ENCODE results near the gene BBX. TPM values are rescaled to one million over a fixed set of nuclear protein-coding genes. Genes with fewer than 3 reads are reported as not detected.

The BBX gene
- total RNA-seq, 1 experiment from 2014 or later = 45.0 TPM

DNA sequence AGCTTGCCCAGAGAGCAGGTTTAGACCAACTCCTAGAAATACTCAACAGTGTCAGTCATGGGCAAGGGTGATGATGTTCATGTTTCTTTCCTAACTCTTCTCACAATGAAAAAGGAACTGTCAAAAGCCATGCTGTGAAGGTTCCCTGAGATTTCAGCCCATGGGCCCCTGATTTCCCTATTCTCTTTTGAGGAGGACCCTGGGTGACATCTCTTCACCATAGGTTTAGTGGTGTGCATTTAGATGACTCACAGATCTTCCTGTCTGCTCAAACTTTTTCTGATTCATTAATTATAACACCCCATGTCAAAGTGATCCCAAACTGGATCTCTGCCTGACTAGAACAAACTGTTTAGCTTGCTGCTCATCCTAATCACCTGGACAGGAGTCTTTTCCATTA lies 108.0 kb downstream of the BBX start (continued):
- no peak for TF ChIP-seq GRHL2 (CRISPR knock-in tag; IDR thresholded peaks at IDR 0.05; ENCODE audit: insufficient replicate concordance, severe bottlenecking)
- TF ChIP-seq SP1 (CRISPR knock-in tag; conservative IDR thresholded peaks at IDR 0.05) = no peak
- no peak for TF ChIP-seq TP53 (CRISPR knock-in tag; IDR thresholded peaks at IDR 0.05)
- no peak for TF ChIP-seq TCF7 (CRISPR knock-in tag; IDR thresholded peaks at IDR 0.05; ENCODE audit: low read depth)
- no peak for TF ChIP-seq GTF2I (CRISPR knock-in tag; conservative IDR thresholded peaks at IDR 0.05)
- no peak for TF ChIP-seq FOXP1 (CRISPR knock-in tag; IDR thresholded peaks at IDR 0.05; ENCODE audit: borderline replicate concordance)

DNA sequence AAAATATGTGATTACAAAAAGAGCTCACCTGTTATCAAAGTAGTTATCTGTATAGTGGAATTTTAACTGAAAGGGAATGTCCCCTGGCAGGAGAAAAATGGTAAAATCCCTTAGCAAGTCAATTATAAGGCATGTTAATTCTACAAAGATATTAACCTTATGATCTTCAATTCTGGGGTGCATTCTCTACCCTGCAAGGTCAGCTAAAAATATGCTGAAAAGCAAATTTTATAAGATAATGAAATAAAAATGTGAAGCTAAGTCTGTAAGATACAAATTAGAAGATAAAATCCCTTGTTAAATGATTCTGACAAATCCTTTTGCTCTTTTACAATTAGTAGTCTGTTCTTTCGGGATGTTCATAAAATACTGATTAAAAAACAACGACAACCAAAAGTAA lies 109.8 kb downstream of the BBX start:
- Mint-ChIP-seq H3K4me3 (no peak overlapping the region), H3K27me3 (ENCODE audit: low read depth) (no peaks in the 10 kb centered on the region), H3K4me1 (peaks cover 34% of the 10 kb centered on the region), H3K36me3 (no peaks in the 10 kb centered on the region), H3K9me3 (no peaks in the 10 kb centered on the region), H3K27ac (no peak overlapping the region)
- ATAC-seq (no peak), DNase-seq (ENCODE audit: low spot score) (no peak)
- ChIA-PET POLR2A (no interaction called here), CTCF (interaction anchor here (1.0 to 1.2 kb wide), 2 partner anchors 11 to 28 kb away, joined by 3 read pairs; no protein-coding TSS in a partner anchor)
- TF ChIP-seq JUN (CRISPR knock-in tag; IDR thresholded peaks at IDR 0.05) = no peak
- no peak for TF ChIP-seq TEAD1 (CRISPR knock-in tag; IDR thresholded peaks at IDR 0.05)
- TF ChIP-seq SMAD4 (CRISPR knock-in tag; IDR thresholded peaks at IDR 0.05) = no peak
- TF ChIP-seq, protein P1, sequence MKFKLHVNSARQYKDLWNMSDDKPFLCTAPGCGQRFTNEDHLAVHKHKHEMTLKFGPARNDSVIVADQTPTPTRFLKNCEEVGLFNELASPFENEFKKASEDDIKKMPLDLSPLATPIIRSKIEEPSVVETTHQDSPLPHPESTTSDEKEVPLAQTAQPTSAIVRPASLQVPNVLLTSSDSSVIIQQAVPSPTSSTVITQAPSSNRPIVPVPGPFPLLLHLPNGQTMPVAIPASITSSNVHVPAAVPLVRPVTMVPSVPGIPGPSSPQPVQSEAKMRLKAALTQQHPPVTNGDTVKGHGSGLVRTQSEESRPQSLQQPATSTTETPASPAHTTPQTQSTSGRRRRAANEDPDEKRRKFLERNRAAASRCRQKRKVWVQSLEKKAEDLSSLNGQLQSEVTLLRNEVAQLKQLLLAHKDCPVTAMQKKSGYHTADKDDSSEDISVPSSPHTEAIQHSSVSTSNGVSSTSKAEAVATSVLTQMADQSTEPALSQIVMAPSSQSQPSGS (CRISPR knock-in tag; IDR thresholded peaks at IDR 0.05; ENCODE audit: borderline replicate concordance, low read depth) = no peak
- TF ChIP-seq, protein P2, sequence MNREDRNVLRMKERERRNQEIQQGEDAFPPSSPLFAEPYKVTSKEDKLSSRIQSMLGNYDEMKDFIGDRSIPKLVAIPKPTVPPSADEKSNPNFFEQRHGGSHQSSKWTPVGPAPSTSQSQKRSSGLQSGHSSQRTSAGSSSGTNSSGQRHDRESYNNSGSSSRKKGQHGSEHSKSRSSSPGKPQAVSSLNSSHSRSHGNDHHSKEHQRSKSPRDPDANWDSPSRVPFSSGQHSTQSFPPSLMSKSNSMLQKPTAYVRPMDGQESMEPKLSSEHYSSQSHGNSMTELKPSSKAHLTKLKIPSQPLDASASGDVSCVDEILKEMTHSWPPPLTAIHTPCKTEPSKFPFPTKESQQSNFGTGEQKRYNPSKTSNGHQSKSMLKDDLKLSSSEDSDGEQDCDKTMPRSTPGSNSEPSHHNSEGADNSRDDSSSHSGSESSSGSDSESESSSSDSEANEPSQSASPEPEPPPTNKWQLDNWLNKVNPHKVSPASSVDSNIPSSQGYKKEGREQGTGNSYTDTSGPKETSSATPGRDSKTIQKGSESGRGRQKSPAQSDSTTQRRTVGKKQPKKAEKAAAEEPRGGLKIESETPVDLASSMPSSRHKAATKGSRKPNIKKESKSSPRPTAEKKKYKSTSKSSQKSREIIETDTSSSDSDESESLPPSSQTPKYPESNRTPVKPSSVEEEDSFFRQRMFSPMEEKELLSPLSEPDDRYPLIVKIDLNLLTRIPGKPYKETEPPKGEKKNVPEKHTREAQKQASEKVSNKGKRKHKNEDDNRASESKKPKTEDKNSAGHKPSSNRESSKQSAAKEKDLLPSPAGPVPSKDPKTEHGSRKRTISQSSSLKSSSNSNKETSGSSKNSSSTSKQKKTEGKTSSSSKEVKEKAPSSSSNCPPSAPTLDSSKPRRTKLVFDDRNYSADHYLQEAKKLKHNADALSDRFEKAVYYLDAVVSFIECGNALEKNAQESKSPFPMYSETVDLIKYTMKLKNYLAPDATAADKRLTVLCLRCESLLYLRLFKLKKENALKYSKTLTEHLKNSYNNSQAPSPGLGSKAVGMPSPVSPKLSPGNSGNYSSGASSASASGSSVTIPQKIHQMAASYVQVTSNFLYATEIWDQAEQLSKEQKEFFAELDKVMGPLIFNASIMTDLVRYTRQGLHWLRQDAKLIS (CRISPR knock-in tag; IDR thresholded peaks at IDR 0.05; ENCODE audit: borderline replicate concordance) = no peak
- TF ChIP-seq, protein P3, sequence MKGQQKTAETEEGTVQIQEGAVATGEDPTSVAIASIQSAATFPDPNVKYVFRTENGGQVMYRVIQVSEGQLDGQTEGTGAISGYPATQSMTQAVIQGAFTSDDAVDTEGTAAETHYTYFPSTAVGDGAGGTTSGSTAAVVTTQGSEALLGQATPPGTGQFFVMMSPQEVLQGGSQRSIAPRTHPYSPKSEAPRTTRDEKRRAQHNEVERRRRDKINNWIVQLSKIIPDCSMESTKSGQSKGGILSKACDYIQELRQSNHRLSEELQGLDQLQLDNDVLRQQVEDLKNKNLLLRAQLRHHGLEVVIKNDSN (CRISPR knock-in tag; IDR thresholded peaks at IDR 0.05) = no peak
- TF ChIP-seq, protein P4, sequence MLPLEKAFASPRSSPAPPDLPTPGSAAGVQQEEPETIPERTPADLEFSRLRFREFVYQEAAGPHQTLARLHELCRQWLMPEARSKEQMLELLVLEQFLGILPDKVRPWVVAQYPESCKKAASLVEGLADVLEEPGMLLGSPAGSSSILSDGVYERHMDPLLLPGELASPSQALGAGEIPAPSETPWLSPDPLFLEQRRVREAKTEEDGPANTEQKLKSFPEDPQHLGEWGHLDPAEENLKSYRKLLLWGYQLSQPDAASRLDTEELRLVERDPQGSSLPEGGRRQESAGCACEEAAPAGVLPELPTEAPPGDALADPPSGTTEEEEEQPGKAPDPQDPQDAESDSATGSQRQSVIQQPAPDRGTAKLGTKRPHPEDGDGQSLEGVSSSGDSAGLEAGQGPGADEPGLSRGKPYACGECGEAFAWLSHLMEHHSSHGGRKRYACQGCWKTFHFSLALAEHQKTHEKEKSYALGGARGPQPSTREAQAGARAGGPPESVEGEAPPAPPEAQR (CRISPR knock-in tag; IDR thresholded peaks at IDR 0.05) = no peak
- TF ChIP-seq, protein P5, sequence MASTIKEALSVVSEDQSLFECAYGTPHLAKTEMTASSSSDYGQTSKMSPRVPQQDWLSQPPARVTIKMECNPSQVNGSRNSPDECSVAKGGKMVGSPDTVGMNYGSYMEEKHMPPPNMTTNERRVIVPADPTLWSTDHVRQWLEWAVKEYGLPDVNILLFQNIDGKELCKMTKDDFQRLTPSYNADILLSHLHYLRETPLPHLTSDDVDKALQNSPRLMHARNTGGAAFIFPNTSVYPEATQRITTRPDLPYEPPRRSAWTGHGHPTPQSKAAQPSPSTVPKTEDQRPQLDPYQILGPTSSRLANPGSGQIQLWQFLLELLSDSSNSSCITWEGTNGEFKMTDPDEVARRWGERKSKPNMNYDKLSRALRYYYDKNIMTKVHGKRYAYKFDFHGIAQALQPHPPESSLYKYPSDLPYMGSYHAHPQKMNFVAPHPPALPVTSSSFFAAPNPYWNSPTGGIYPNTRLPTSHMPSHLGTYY (CRISPR knock-in tag; IDR thresholded peaks at IDR 0.05) = no peak
- no peak for TF ChIP-seq ZNF219 (CRISPR knock-in tag; IDR thresholded peaks at IDR 0.05; ENCODE audit: borderline replicate concordance)
- TF ChIP-seq TEAD4 (CRISPR knock-in tag; IDR thresholded peaks at IDR 0.05) = no peak
- TF ChIP-seq, protein P6, sequence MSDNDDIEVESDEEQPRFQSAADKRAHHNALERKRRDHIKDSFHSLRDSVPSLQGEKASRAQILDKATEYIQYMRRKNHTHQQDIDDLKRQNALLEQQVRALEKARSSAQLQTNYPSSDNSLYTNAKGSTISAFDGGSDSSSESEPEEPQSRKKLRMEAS (CRISPR knock-in tag; IDR thresholded peaks at IDR 0.05) = no peak
- TF ChIP-seq NFE2L1 (CRISPR knock-in tag; IDR thresholded peaks at IDR 0.05) = no peak
- TF ChIP-seq, protein P7, sequence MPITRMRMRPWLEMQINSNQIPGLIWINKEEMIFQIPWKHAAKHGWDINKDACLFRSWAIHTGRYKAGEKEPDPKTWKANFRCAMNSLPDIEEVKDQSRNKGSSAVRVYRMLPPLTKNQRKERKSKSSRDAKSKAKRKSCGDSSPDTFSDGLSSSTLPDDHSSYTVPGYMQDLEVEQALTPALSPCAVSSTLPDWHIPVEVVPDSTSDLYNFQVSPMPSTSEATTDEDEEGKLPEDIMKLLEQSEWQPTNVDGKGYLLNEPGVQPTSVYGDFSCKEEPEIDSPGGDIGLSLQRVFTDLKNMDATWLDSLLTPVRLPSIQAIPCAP (CRISPR knock-in tag; IDR thresholded peaks at IDR 0.05) = no peak
- no peak for TF ChIP-seq SOX15 (CRISPR knock-in tag; IDR thresholded peaks at IDR 0.05)

All from WTC11 (cell line).